ENCODE measurements around the gene ATP6AP1. TPM values are rescaled to one million over a fixed set of nuclear protein-coding genes. Genes with fewer than 3 reads are reported as not detected.
"Not testable (repeated sequence)": the region's sequence is repeated elsewhere in the genome, so short reads cannot be mapped to it uniquely, and the experiment has no call there.

ATP6AP1 gene
- total RNA-seq, 1 donor from 2014 or later: 38.8 TPM

DNA sequence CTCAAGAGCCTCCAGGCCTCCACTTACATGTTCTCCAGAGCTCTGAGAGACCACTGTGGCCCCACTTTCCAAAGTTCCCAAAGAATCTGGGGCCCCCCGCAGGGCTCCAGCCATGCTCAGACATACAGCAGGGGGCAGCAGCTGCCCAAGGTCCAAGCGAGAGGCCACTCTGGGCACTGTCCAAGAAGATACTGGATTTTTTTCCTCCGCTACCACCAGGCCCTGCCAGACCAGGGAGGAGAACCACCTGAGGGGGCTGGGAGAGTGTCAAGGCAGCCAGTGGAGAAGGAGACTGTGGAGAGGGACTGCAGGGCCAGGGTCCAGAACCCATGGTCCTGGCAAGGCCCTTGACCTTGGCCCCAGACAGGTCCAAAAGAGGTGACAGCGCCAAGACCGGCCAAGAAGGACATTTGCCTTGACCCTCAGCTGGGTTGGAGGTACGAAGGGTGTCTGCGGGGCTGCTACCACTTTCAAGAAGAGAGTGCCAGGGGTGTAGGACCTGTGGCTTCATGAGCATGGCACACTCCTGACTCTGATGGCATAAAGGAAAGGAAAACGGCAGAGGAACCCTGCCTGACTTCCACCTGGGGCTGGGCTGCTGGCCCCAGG, 44.1 kb upstream of the ATP6AP1 start:
- H3K36me3 Mint-ChIP-seq (ENCODE audit: low read depth): peaks cover 15% of the 10 kb centered on the region
- POLR2A ChIA-PET: interaction anchor here (0.9 to 4.9 kb wide), 3 partner anchors 11 to 16 kb away, joined by 3 to 20 read pairs (median 4); partner anchors contain the start of gene RPL10
- intact Hi-C loops (cut with micrococcal nuclease): no loop called here
- CTCF ChIA-PET: interaction anchor here (2.0 kb wide), 1 partner anchor 11 kb away, joined by 7 read pairs; no protein-coding TSS in a partner anchor
- TF ChIP-seq, protein P1, sequence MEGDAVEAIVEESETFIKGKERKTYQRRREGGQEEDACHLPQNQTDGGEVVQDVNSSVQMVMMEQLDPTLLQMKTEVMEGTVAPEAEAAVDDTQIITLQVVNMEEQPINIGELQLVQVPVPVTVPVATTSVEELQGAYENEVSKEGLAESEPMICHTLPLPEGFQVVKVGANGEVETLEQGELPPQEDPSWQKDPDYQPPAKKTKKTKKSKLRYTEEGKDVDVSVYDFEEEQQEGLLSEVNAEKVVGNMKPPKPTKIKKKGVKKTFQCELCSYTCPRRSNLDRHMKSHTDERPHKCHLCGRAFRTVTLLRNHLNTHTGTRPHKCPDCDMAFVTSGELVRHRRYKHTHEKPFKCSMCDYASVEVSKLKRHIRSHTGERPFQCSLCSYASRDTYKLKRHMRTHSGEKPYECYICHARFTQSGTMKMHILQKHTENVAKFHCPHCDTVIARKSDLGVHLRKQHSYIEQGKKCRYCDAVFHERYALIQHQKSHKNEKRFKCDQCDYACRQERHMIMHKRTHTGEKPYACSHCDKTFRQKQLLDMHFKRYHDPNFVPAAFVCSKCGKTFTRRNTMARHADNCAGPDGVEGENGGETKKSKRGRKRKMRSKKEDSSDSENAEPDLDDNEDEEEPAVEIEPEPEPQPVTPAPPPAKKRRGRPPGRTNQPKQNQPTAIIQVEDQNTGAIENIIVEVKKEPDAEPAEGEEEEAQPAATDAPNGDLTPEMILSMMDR (IDR thresholded peaks at IDR 0.05): no peak
- H3K27me3 Mint-ChIP-seq: no peaks in the 10 kb centered on the region
- no peak overlapping the region for H3K27ac Mint-ChIP-seq
- no peaks in the 10 kb centered on the region for H3K9me3 Mint-ChIP-seq
- DNase-seq (no peak), ATAC-seq (ENCODE audit: low read depth) (no peak)
- no peak overlapping the region for H3K4me3 Mint-ChIP-seq
- peaks cover 18% of the 10 kb centered on the region for H3K4me1 Mint-ChIP-seq

DNA sequence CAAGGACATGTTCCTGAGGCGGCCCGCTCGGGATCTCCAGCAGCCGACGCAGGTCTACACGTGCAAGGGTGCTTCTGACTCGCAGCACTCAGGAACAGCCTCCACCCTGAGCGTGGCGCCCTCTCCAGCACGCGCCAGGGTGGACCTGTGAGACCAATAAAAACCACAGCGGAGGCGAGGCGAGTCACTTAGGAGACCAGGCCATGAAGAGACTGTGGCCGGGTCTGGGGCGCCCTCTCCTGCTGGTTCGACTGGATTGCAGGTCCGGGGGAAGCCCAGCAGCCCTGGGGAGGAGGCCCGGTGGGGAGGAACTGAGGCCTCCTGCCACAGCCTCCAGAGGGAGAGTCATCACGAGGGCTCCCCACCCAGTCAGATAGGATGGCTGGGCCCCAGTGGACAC, 40.4 kb upstream of the ATP6AP1 start:
- H3K4me1 Mint-ChIP-seq, CTCF ChIA-PET: not testable (repeated sequence)

DNA sequence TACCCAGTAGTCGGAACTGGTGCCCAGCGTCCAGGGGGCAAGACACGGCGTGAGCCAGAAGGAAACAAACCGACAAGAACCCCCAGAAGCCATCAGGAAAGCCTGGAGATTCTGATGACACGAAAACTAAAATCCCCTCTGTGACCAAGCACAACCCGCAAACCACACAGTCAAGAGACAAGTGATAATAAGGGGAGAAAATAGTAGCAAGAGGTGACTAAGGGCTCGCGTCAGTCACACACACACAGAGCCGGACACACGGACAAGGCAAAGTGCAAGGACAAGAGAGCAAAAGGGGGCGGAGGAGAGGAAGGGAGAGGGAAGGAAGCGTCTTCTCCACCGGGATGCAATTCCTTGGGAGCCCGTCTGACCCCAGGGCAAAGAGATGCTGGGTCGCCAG, 39.8 kb upstream of the ATP6AP1 start:
- DNase-seq; H3K9me3 Mint-ChIP-seq; CTCF ChIA-PET; H3K27ac Mint-ChIP-seq; H3K4me1 Mint-ChIP-seq; H3K36me3 Mint-ChIP-seq (ENCODE audit: low read depth); POLR2A ChIA-PET; H3K4me3 Mint-ChIP-seq; H3K27me3 Mint-ChIP-seq; intact Hi-C loops (cut with micrococcal nuclease): not testable (repeated sequence)
- peak; percentile 14 for ATAC-seq (ENCODE audit: low read depth)

More for the DNA sequence above, 40.4 kb upstream of the ATP6AP1 start:
- H3K27me3 Mint-ChIP-seq; DNase-seq; POLR2A ChIA-PET; H3K9me3 Mint-ChIP-seq; H3K36me3 Mint-ChIP-seq (ENCODE audit: low read depth); intact Hi-C loops (cut with micrococcal nuclease); H3K4me3 Mint-ChIP-seq; H3K27ac Mint-ChIP-seq: not testable (repeated sequence)
- peak; percentile 23 for ATAC-seq (ENCODE audit: low read depth)

DNA sequence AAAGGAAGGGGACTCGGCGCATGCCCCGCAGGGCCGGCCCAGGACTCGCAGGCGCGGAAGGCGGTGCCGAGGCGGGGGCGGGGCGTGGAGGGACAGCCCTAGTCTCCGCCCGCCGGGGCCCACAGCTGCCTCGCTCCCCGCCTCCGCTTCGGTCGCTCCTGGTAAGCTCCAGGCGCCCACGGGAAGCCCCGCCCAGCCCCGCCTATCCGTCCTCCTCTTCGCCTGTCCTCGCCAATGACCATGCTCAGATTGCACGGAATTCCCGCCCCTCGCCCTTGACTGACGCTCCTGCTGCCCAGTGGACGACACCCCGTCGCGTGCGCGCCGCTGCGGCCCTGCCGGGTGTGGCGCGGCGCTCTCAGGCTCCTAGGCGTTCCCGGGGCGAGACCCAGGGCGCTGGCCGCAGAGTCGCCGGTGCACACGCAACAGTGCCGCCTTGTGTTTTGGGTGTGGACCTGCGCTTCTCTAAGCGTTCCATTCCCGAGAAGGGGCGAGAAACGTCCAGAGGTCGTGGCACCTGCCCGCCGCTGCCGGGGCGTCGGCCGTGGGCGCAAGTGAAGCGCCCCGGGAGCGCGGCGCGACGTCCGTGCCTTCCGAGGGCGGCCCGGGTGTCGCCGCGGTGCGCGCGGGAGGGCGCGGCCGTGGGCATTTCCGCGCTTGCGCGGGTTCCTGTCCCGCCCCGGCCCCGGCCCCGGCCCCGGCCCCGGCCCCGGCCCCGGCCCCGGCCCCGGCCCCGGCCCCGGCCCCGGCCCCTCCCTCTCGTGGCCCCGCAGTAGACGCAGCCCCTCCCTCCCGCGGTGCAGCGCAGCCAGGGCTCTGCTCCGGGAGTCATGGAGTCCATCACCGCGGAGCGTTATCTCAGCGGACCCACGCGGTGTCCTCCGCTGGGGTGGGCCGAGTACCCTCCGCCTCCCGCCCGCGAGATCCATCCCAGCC, 38.4 kb upstream of the ATP6AP1 start:
- DNase-seq (peak; percentile 30), ATAC-seq (ENCODE audit: low read depth) (peak; percentile 74)
- H3K4me1 Mint-ChIP-seq; POLR2A ChIA-PET; CTCF ChIA-PET; H3K27ac Mint-ChIP-seq; H3K36me3 Mint-ChIP-seq (ENCODE audit: low read depth); intact Hi-C loops (cut with micrococcal nuclease); H3K4me3 Mint-ChIP-seq; H3K27me3 Mint-ChIP-seq; H3K9me3 Mint-ChIP-seq: not testable (repeated sequence)

DNA sequence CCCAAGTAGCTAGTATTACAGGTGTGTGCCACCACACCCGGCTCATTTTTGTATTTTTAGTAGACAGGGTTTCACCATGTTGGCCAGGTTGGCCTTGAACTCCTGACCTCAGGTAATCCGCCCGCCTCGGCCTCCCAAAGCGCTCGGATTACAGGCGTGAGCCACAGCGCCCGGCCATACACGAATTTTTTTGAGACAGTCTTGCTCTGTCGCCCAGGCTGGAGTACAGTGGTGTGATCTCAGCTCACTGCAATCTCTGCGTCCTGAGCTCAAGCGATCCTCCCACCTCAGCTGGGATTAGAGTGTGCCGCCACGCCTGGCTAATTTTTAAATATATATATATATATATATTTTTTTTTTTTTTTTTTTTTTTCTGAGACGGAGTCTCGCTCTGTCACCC, 32.1 kb upstream of the ATP6AP1 start:
- CTCF ChIA-PET; H3K27me3 Mint-ChIP-seq; H3K27ac Mint-ChIP-seq; ATAC-seq (ENCODE audit: low read depth); DNase-seq; H3K9me3 Mint-ChIP-seq: not testable (repeated sequence)
- Mint-ChIP-seq H3K36me3 (ENCODE audit: low read depth) (peaks cover 33% of the 10 kb centered on the region), H3K4me1 (peaks cover 26% of the 10 kb centered on the region), H3K4me3 (peak overlapping the region; percentile 97)
- intact Hi-C loops (cut with micrococcal nuclease): loop anchor here (5.0 kb wide), 4 partner anchors 41 to 136 kb away; partner anchors contain the start of genes GDI1, LAGE3 and SLC10A3
- POLR2A ChIA-PET: interaction anchor here (2.4 to 6.2 kb wide), 2 partner anchors 13 to 14 kb away, joined by 20 to 125 read pairs; partner anchors contain the start of genes DNASE1L1 and TAFAZZIN

DNA sequence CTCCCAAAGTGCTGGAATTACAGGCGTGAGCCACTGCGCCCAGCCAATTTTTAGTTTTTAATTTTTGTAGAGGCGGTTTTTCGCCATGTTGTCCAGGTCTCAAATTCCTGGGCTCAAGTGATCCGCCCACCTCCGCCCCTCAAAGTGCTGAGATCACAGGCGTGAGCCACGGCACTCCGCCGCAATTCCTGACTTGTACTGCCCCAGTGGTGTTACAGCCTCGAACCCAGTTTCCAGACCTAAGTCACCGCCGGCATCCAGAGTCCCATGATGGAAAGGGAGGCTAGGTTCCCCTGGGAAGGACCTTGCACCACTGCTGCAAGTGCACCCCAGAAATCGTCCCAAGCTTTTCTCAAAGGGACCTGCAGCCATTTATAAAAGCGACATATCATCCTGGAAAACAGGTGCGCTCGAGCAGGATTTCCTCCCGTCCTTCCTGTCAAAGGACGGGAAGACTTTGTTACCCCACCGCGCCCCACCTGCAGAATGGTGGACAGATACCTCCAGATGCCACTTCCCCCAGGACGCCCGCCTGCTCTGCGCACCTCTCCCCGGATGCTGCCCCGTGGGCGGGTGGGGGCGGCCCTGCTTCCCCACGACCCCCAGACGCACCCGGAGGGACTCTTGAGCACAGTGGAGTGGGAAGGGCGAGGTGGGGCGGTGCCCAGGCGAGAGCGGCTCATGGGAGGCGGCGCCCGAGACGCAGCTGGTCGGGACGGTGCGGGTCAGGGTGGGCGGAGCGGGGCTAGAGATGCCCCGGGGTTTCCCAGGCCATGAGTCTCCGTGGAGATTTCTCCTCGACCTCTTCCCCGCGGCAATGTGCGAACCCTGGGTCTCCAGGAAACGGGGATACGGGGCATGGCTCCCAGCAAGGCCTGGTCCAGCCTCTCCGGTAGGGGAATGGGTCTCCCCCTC, 31.2 kb upstream of the ATP6AP1 start:
- TF ChIP-seq, protein P1 (IDR thresholded peaks at IDR 0.05): no peak
- peaks cover 36% of the 10 kb centered on the region for H3K36me3 Mint-ChIP-seq (ENCODE audit: low read depth)
- ChIA-PET POLR2A (interaction anchor here (0.5 to 6.2 kb wide), 33 partner anchors 12 to 473 kb away, joined by 3 to 125 read pairs (median 5); partner anchors contain the start of genes ARHGAP4, ATP6AP1, DNASE1L1 and EMD), CTCF (interaction anchor here (1.3 kb wide), 1 partner anchor 32 kb away, joined by 4 read pairs; no protein-coding TSS in a partner anchor)
- H3K9me3 Mint-ChIP-seq: no peaks in the 10 kb centered on the region
- peak; percentile 66 for ATAC-seq (ENCODE audit: low read depth)
- DNase-seq: peak; percentile 65
- no peaks in the 10 kb centered on the region for H3K27me3 Mint-ChIP-seq
- intact Hi-C loops (cut with micrococcal nuclease): loop anchor here (5.0 kb wide), 4 partner anchors 40 to 135 kb away; partner anchors contain the start of genes GDI1, LAGE3 and SLC10A3
- H3K4me3 Mint-ChIP-seq: peak overlapping the region; percentile 97
- peaks cover 26% of the 10 kb centered on the region for H3K4me1 Mint-ChIP-seq
- H3K27ac Mint-ChIP-seq: peak overlapping the region; percentile 99
